NCI-H446 treated with DMSO at 0.1 percent for 48 hours (cell line): Measurements from ENCODE around the gene NWD2.

Experiments used
- DNase-seq: peaks from one replicate; lab custom pipeline; 2025; lab: John Stamatoyannopoulos, UW

Gene NWD2

DNA sequence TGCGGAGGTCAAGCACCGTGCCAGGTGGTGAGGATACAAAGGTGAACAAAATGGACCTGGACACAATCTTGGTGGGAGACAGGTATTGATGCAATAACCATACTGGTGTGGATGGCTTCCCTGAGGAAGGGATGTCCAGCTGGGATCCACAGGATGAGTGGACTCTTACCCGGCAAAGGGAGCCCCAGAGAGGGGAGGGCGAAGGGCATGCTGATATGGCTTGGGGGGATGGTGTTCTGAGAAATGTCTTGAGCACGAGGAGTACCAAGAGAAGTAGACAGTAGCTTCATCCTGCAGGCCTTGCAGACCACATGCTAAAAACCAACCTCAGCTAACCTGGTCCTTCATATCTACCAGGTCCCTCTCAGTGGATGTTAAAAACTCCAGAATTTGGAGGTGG is 220.8 kb downstream of the NWD2 start:
- DNase-seq: no peak

DNA sequence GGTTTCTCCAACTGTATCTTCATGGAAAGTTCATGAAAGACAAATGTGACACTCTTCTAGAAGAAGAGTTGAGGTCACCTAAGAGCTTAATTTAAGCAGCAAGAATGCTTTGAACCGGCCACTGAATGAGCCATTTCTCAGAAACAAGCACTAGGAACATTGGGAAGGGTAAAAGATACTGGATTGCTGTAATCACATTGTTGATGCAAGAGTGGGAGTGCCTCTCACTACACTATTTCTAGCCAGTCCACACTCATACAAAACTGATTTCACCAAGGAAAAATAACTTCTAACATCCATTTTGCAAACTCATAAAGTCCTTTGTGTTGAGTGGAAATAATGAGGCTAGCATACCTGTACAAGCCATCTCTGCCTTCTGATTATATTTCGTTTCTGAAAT is 221.3 kb downstream of the NWD2 start:
- no peak for DNase-seq

DNA sequence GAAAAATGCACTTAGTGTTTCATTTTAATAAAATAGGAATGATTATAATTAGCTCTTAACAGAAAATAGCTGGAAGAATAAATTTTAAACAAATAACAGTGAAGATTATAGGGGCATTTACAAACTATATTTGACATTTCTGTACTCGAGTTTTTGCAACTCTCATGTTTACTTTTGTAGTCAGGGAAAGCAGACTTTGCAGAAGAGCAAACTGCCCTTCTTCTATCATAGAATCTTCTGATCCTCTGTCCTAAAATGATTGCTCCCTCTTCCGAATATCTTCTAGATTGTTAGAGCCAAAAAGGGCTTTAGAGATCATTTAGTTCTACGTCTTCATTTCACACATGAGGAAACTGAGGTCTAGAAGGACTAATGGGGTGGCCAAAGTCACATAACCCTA is 222.7 kb downstream of the NWD2 start:
- no peak for DNase-seq

DNA sequence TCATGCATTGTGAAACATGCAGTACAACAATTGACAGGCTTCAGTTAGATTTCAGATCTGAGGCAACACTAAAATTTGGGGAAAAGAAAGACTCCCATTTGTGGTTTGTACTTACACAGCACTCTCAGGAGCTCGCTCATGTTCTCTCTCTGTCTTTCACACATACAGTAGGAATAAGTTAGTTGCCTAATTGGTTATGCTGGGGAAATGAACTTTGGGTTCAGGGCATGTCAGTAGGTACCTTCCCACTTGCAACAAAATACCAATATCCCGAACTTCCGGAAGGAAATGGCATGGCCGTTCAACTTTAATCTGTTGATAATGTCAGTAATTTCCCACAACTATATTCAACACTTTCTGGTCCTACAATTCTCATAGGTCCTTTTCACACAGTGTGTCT is 223.3 kb downstream of the NWD2 start:
- no peak for DNase-seq

DNA sequence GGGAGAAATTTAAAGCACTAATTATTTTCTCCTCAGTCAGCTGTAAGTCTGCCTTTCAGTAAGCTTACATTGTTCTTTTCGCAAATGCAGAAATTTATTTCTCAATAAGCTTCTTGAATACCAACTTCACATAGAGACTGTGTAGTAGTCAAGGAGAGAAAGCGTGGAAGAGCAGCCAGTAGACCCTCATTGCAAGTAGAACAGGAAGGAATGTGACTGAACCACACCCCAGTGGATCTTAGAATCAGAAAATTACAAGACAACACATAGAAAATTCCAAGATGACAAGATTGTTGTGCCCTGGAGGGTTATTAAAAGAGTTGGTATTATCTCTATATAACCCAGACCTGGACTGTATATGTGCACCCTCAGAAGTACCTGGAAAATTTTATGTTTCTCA is 224.7 kb downstream of the NWD2 start:
- no peak for DNase-seq

DNA sequence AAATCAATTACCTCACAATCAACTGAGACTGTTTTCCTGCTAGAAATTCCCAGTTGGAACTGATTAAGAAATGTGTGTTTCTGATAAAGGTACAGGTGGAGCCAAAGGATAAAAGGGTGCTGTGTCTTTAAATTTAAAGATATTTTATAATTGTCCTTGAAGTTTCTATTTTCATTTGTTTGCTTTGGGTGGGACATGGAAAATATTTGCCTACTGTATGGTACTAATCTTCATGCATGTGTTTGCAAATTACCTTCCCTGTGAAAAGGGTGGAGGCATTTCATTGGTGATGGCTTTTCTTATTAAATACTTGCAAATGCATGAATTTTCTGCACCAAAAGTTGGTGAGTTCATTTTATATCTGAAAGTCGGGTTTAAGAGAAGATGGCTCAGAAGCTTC is 225.7 kb downstream of the NWD2 start:
- no peak for DNase-seq

DNA sequence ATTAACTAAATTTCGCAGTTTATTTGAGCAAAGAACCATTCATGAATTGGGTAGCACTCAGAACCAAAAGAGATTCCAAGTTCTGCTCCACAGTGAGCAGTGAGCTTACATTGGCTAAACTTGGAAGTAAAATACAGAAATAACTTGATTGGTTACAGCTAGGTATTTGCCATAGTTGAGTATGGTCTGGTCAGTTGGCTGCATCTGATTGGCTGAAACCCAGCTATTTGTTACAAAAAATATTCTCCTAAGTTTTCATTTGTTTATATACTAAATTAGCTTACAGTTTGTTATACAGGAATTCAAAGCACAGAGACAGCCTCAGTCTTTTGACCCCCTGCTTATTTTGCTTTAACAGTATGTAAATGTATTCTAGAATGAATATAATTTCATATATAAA is 226.6 kb downstream of the NWD2 start:
- DNase-seq: no peak

DNA sequence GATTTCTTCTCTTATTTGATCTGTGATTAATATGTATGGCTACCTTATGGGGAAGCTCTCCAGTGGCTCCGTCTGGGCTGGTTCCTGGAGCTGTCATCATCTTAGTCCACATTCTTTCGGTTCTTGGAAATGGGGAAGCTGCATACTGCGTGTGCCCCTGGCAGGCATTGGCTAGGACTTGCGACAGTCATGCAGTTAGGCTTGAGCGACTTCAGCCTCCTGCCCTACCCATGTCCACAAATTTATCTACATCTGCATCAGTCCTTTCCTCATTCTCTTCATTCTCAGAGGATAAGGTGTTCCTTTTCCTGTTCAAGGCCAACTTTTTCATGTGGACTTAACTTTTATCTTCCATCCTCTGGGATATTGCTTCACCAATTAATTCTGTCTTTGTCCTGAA is 227.4 kb downstream of the NWD2 start:
- DNase-seq: no peak

DNA sequence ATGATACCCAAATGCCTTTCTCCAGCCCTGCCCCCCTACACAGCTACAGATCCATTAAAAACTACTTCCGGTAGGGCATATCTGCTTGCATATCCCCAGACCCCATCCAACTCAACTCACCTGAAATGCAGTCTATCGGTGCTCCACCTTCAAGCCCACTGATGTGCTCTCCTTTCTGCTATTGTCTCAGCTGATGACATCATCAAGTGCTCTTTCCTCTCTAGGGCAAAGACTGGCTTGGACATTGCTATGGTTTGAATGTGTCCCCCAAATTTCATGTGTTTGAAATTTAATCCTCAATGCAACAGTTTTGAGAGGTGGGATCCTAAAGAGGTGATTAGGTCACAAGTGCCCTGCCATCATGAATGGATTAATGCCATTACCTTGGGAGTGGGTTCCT is 229.3 kb downstream of the NWD2 start:
- DNase-seq: no peak

DNA sequence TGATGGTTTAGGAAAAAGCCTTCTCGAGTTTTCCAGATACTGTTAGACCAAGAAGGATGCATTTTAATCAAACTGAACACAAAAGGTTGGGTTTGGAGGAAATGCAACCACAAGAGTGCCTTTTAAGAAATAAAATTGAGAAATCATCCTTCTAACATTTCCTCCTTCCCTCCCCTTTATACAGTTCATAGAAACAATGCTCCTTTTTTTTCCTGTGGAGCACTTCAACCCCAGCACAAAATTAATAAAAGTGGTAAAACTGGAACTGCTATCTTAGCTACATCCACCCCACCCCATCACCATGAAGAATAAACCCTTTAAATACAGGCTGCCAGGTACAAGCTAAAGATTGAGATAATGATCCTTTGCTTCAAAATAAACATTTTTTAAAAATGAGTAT is 230.5 kb downstream of the NWD2 start:
- no peak for DNase-seq

DNA sequence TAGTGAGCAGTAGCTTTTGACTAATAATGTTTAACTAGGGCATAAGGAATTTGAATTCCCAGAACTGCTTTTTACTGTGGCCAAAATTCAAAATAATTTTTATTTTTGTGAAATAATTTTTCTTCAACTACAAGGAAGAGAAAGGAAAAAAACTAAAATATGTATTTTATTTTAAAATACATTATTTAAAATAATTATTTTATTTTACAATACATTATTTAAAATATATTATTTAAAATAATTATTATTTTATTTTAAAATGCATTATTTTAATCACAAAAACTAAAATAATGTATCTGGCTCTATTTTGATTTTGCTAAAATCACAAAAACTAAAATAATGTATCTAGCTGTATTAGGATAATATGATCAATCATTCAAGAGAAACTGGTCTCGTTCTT is 231.2 kb downstream of the NWD2 start:
- DNase-seq: no peak

DNA sequence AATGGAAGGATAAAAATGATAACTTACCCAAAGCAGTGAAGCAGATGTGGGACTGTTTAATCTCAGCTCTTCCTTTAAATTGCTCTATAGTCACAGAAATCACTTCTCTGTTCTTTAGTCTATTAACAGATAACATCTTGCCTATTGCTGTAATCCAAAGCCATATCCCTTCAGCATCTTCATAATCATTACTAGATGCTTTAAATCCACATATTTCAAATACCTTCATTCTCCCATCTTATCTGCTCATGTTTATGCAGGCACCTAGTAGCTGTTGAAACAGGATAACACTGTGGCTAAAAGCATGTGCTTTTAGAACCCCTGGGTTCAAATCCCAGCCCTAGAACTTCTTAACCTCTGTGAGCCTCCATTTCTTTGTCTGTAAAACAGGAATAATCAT is 231.7 kb downstream of the NWD2 start:
- no peak for DNase-seq

DNA sequence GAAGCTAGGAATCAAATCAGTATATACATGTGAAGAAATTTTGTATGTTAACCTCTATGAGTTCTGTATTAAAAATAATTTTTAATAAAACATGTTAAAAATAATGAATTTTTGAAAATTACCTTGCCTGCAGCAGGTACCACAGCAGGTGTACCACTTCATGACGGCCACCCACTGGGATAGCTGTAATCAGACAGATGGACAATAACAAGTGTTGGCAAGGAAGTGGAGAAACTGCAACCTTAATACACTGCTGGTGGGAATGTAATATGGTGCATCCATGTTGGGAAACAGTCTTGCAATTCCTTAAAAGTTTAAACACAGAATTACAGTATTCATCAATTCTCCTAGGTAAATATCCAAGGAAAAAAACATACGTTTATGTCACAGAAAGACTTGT is 232.1 kb downstream of the NWD2 start:
- no peak for DNase-seq

DNA sequence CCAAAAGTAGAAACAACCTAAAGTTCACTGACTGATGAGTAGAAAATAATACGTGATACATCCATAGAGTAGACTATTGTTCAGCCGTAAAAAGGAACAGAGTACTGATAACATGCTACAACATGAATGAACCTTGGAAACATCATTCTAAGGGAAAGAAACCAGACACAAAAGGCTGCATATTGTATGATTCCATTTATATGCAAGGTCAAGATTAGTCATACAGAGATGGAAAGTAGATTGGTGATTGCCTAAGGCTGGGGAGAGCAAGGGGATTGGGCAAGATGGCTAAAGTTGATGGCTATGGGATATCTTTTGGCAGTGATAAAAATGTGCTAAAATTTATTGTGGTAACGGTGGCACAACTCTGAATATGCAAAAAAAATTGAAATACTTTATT is 232.6 kb downstream of the NWD2 start:
- no peak for DNase-seq

DNA sequence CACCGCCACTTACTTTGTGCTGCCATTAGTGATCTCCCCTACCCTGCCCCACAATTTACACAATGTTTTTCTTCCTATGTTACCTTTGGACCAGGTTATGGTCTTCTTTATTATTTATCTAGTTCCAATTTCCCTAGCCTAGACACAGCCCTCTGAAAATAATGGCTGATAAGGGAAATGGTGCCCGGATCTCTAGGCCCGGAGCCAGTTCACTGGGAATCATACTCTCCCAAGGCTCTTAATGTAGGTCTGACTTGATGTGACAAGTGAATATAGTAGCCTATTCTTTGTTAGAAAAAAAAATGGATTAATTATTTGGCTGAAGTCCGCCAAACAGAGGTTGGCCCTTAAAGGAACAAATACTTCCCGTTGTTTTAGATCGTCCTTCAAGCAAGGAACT is 233.6 kb downstream of the NWD2 start:
- no peak for DNase-seq

DNA sequence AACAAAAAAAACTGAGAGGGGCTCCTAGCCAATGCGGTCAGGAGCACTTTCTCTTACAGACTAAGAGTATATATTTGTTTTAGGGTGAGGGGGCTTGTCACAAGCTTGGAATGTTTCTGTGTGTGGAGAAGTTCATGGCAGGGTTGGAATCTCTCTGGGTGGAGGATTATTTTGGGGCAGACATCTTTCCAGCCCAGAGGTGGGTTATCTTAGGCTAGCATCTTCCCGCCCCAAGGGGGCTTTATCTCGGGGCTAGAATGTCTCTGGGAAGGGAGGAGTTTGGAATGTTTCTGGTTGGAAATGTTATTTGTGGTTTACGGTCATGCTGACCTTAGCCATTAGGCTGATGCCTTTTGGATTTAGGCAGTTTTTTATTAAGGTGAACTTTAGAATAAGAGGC is 236.0 kb downstream of the NWD2 start:
- DNase-seq: no peak

DNA sequence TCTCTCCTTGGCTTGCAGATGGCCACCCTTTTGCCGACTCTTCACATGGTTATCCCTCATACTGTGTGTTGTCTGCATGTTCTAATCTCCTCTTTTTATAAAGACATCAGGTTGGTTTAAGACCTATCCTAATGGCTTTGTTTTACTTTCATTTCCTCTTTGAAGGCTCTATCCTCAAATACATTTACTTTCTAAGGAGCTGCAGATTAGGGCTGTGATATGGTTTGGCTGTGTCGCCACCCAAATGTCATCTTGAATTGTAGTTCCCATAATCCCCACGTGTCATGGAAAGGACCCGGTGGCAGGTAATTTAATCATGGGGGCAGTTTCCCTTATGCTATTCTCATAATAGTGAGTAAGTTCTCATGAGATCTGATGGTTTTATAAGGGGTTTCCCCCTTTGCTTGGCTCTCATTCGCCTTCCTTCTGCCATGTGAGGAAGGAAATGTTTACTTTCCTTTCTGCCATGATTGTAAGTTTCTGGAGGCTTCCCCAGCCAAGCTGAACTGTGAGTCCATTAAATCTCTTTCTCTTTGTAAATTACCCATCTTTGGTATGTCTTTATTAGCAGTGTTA is 237.1 kb downstream of the NWD2 start:
- no peak for DNase-seq

DNA sequence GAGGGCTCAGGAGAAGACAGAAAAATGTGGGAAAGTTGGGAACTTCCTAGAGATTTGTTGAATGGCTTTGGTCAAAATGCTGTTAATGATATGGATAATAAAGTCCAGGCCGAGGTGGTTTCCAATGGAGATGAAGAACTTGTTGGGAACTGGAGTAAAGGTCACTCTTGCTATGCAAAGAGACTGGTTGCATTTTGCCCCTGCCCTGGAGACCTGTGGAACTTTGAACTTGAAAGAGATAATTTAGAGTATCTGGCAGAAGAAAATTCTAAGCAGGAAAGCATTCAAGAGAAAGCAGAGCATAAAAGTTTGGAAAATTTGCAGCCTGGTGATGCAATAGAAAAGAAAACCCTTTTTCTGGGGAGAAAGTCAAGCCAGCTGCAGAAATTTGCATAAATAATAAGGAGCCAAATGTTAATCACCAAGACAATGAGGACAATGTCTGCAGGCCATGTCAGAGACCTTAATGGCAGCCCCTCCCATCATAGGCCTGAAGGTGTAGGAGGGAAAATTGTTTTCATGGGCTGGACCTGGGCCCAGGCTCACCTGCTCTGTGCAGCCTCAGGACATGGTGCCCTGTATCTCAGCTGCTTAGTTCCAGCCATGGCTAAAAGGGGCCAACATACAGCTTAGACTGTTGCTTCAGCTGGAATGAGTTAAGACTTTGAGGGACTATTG is 237.8 kb downstream of the NWD2 start:
- no peak for DNase-seq

DNA sequence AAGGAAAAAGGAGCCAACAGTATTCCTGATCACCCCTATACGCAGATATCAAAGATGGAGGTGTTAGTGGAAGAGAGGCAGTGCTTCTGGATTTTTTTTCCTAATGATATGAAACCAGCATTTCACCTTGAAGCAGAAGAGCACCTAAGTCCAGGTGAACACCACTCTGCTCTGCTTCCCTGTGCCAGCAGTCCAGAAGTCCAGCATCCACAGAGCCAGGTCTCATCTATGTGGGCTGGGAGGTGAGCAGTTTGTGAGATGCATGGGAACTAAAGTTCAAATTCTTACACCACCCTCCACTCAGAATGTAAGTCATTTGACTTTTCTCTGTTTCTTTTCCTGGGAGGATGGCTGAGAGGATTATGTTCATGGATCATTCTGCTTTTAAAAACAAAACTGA is 239.1 kb downstream of the NWD2 start:
- no peak for DNase-seq

DNA sequence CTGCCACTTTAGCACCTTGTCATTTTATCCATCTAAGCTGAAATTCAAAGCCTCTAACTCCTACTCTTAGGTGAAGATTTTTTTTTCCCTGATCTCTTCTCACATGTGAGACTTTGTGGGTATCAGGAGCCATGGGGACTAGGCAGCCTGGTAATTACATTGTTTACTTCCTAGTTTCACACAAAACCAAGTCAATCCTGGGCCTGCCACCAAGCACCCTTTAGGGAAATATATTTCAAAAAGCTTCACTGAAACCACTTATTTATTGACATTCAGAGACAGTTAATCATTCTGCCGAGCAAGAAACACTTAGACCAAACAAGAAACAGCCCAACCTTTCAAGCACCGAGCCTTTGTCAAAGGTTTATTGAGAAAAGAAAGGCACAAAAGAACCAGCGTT is 241.6 kb downstream of the NWD2 start:
- DNase-seq: no peak

DNA sequence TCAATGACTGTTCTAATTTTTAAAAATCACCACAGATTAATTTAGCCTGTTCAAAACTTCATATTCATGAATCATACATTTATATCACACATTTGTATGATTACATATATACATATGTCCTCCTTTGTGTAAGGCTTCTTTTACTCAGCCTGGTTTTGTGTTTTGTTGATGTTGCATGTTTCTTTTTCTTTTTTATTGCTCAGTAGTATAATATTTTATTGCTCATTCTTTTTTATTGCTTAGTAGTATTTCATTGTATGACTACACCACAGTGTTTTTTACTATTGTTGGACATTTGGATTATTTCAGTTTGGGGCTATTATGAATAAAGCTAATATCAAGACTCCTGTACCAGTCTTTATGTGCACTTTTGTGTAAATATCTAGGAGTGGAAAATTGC is 243.1 kb downstream of the NWD2 start:
- no peak for DNase-seq

DNA sequence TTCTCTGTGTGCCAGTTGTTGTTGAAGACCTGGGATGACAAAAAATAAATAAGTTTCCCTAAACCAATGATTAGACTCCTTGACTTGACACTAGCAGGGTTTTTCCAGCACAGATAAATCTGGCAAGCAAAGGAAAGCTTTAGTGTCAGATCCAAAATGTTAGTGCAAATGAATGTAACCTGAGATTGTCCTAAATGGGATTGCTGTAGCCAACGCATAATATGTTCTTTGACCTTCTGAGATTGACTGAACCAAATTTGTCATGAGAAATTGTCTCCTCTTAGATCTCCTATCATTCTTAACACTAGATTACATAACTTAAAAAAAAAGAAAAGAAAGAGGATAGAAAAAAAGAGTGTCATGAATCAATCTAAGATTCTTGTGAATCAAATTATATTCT is 245.2 kb downstream of the NWD2 start:
- no peak for DNase-seq

DNA sequence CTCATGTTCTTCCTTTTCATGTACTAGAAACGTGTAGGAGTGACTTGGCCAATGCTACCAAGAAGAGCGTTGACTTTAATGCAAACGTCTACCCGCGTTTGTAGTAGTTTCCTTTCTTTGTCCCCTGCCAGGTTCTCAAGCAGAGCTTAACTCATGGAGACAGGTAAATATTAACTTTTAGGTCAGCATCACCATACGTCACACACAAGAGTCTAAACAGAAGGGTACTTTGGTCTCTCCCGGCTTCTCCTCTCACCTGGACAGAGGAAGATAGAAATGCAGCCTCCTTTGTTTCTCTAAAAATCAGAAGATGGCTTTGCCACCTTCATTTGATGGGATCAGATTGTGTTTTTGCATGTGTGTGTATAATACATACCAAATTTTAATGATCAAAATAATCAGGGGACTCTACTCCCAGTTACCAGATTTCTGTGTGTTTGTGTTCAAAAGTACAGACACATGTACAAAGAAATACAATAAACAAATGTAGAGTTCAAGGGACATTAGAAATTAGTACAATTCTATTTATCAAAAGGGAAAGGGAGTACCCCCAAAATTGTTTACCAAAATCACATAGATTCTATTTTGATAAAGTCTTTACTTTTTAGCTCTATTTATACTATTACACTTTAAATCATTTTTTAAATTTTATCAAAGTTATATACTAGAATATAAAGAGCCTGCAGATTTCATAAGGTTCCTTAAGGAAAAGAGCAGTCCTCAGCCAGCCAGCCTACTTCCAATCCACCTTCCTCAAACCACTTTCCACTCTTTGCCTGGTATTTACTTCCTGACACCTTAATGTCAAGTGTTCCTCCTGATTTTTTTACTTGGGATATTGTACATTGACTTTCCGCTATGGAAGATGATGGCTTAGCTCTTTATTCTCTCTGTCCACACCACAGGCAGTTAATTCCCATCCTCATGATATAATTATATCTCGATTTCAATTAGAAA is 246.1 kb downstream of the NWD2 start:
- DNase-seq: no peak
